Measurements from ENCODE around the gene KNL1.

GRCh38 chr15:40598672-40599071 lies 4.6 kb downstream of the KNL1 start:
- TF ChIP-seq POLR2AphosphoS5 (IDR thresholded peaks at IDR 0.05; ENCODE audit: borderline replicate concordance, low read depth, low read length) (no peak), EZH2 (IDR thresholded peaks at IDR 0.05) (no peak)
